AG10803 (cell line): Measurements from ENCODE around the gene ECE2.
A peak's percentile ranks its signal among the peaks of the same experiment; 100 is the strongest.

Source experiments
- DNase-seq: peaks from one replicate; pipeline ENCODE4 v3.0.0; 2010; ENCODE audit warnings: low read depth
- H3K4me3 ChIP-seq: 2 replicates; pipeline ENCODE4 v1.5.1; 2011; ENCODE audit warnings: mild to moderate bottlenecking, low read length, control low read depth
- CTCF ChIP-seq: conservative IDR thresholded peaks from 2 replicates; pipeline ENCODE4 v1.5.1; 2011; ENCODE audit warnings: mild to moderate bottlenecking, low read length, control low read depth, inconsistent platforms

ECE2 gene

GRCh38 chr3:184275961-184276910 lies at the start of gene ECE2:
Gene ECE2, plus strand, starts transcription at chr3:184276022. Its CDS starts 132 bp downstream, at chr3:184276154.
- TF ChIP-seq CTCF: no peak
- DNase-seq: no peak
- no peak within 1 kb of the TSS for H3K4me3 ChIP-seq

- peak; percentile 75 for TF ChIP-seq CTCF
- DNase-seq: no peak
- no peak overlapping the region for H3K4me3 ChIP-seq
Measured at GRCh38 chr3:184227481-184227935, 48.3 kb upstream of the ECE2 start.

GRCh38 chr3:184228376-184229137 lies 47.3 kb upstream of the ECE2 start:
- H3K4me3 ChIP-seq: no peak overlapping the region
- no peak for DNase-seq
- TF ChIP-seq CTCF: no peak

- H3K4me3 ChIP-seq: peak within 1 kb of the TSS; percentile 34; the same call in 1 of the 2 replicates
- peak; percentile 8 for DNase-seq
- no peak; the same call in 1 of the 2 replicates for TF ChIP-seq CTCF
Measured at GRCh38 chr3:184229394-184230080, 46.3 kb upstream of the ECE2 start, which contains the start of gene VWA5B2. Gene VWA5B2, plus strand, starts transcription at chr3:184229585. Its CDS starts 944 bp downstream, at chr3:184230529.

DNA sequence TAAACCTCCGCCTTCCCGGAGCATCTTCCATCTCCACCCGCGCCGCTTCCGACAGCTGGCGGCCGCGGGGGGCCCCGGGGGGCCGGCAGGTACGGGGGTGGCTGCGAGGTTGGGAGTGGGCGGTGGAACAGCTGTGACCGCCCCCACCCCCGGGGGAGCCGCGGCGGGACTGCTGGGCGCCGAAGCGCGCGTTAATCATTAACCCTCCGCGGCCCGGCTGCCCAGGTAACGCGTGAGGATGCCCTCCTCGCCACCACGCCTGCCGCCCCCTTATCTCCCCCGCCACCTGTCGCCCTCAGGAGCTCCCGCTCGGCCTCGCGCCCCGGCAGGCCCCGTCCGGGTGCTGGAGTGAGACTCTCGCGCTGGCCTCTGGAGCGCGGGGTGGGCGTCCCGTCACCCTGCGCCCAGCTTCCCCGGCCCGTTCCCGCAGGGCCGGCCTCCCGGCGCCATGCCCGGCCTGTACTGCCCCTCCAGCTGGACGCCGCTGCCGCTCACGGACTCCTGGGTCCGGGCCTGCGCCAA lies 45.7 kb upstream of the ECE2 start:
- no peak overlapping the region for H3K4me3 ChIP-seq
- TF ChIP-seq CTCF: no peak
- no peak for DNase-seq

- TF ChIP-seq CTCF: no peak
- no peak overlapping the region for H3K4me3 ChIP-seq
- DNase-seq: no peak
Measured at GRCh38 chr3:184230603-184231528, 45.0 kb upstream of the ECE2 start.
